Brain pericyte (primary cell): Measurements from ENCODE around the gene STK4.
A peak's percentile ranks its signal among the peaks of the same experiment; 100 is the strongest.

Experiments used
- DNase-seq: peaks from one replicate; pipeline ENCODE4 v3.0.0-alpha.2; 2012; ENCODE audit warnings: low read depth, low spot score

STK4 gene

DNA sequence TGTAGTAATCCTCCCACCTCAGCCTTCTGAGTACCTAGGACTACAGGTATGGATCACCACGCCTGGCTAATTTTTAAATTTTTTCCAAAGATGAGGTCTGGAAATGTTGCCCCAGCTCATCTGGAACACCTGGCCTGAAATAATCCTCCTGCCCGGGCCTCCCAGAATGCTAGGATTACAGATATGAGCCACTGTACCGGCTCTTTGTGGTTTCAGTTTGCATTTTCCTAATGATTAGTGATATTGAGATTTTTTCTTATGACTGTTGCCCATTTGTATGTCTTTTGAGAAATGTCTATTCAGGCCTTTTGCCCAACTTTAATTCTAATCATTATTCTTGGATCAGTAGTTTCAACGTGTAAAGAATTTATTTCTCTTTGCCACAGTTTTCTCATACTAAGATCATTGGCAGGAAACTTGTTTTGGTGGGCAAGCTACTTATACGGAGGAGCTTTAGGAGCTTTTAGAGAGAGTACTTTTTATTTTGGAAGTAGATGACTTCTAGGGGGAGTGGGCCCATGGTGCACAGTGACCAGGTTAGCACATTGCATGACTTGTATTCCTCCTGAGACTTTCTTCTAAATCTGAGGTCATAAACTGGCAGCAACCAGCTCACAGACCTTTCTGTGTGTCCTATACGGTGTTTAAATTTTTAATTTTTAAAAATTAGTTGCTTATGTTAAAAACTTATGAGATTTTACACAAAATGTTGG is 62.3 kb downstream of the STK4 start:
- no peak for DNase-seq

GRCh38 chr20:45029884-45030283 is 63.6 kb downstream of the STK4 start:
- DNase-seq = no peak

- DNase-seq = no peak
Measured at GRCh38 chr20:45032276-45032675, 66.0 kb downstream of the STK4 start.

DNA sequence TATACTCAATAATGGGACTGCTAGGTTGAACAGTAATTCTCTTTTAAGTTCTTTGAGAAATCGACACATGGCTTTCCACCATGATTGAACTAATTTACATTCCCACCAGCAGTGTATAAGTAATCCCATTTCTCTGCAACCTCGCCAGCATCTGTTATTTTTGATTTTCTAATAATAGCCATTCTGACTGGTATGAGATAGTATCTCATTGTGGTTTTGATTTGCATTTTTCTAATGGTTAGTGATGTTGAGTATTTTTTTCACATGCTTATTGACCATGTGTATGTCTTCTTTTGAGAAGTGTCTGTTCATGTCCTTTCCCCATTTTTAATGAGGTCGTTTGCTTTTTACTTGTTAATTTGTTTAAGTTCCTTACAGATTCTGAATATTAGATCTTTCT is 66.5 kb downstream of the STK4 start:
- no peak for DNase-seq

DNA sequence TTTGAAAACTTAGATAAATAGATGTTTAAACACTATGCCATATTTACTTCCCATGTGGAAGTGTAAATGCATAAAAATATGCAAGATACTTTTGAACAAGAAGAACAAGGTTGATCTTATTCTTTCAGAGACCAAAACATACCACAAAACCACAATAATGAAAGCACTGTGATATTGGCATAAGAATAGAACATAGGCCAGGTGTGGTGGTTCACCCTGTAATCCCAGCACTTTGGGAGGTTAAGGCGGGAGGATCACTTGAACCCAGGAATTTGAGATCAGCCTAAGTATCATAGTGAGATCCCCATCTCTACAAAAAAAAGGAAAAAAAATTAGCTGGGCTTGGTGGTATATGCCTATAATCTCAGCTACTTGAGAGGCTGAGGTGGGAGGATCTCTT is 68.1 kb downstream of the STK4 start:
- no peak for DNase-seq

DNA sequence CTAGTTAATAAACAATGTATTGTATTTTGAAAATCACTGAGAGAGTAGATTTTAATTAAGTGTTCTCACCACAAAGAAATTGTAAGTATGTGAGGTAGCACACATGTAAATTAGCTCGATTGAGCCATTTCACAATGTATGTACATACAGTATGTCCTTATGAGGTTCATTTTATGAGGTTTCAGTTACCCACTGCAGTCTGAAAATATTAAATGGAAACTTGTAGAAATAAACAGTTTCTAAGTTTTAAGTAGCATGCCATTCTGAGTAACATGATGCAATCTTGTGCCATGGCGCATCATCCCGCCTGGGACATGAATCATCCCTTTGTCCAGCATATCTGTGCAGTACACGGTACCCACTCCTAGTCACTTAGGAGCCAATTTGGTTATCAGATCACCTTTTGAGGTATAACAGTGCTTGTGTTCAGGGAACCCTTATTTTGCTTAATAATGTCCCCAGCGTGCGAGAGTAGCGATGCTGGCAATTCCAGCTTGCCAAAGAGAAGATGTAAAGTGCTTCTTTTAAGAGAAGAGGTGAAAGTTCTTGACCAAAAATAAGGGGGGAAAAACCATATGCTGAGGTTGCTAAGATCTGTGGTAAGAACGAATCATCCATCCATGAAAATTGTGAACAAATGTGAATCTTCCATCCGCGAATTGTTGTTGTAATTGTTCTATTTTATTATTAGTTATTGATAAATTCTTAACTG is 69.9 kb downstream of the STK4 start:
- no peak for DNase-seq

DNA sequence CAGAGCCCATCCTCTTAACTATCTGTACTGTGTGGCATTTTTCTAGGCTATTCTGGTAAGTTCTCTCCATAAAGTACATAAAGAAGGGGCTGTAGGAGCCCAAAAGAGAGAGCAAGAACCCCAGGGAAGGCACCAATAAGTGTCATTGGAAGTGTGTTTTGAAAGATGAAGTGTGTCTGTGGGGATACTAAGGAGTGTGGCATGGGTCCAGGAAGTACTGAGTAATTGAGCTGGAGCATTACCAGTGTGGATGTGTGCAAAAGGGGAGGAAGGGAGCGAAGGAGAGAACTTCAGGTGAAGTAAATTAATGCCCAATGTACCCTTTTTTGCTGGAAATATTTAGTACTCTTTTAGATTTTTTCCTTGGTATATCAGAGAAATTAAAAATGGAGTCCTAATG is 70.7 kb downstream of the STK4 start:
- no peak for DNase-seq

DNA sequence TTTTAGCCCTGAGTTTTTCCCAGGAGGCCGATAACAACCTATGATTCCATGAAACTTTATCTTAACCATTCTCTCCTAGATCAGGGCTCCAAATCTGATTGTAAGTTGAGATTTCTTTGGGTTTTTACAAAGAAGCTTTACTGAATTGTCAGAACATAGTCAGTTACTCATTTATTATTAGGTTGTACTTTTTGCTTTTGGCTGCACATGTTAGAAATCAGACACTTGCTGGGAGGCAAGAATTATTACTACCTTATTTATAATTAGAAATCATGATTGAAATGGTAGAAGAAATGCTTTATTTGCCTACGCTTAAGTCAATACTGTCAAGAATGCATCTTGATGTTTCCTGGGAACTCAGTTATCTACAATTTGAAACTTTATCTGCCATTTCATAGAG is 71.3 kb downstream of the STK4 start:
- no peak for DNase-seq

DNA sequence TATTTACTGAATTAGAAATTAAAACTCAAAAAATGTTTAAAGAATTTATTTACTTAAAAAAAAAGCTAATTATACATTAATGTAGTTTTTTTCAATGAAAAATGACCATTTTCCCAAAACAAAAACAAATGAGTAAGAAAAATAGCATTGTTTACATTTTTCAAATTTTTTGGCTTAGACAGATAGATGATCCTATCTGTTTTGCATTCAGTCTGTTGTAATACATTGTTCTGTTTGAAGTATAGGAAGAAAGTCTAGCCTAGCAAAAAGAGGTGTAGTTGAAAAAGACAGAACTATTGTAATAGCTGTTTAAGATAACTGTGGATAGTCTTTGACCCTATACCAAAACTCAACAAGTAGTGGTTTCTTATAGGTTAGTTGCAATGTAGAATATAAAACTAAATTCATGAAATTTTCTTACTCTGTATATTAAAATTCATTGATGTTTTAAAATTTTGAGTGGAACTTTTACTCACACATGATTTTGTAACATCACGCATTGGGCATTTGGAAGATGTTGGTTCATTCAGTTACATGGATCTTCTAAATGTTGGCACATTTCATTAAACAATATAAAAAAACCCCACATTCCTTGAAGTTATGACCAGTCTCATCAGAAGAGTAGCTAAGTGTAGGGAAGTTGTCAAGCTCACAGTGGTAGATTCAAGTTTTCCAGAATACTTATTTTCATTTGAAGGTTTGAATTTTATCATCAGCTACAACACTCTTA is 72.6 kb downstream of the STK4 start:
- DNase-seq = no peak

DNA sequence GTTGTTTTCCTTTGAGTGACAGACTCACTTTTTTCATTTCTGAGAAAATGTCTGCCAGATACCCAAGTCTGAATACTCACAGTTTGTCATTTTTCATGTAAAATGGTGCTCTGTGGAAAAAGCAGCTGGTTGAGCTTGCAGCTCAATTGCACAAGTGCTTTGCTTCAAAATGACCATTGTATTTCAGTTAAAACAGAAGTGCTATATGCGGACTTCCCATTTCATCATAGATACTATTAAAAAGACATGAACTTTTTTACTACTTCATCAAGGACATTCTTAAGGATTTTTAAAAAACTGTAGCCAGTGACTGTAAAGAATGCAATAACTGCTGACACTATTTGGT is 73.1 kb downstream of the STK4 start:
- DNase-seq = no peak

DNA sequence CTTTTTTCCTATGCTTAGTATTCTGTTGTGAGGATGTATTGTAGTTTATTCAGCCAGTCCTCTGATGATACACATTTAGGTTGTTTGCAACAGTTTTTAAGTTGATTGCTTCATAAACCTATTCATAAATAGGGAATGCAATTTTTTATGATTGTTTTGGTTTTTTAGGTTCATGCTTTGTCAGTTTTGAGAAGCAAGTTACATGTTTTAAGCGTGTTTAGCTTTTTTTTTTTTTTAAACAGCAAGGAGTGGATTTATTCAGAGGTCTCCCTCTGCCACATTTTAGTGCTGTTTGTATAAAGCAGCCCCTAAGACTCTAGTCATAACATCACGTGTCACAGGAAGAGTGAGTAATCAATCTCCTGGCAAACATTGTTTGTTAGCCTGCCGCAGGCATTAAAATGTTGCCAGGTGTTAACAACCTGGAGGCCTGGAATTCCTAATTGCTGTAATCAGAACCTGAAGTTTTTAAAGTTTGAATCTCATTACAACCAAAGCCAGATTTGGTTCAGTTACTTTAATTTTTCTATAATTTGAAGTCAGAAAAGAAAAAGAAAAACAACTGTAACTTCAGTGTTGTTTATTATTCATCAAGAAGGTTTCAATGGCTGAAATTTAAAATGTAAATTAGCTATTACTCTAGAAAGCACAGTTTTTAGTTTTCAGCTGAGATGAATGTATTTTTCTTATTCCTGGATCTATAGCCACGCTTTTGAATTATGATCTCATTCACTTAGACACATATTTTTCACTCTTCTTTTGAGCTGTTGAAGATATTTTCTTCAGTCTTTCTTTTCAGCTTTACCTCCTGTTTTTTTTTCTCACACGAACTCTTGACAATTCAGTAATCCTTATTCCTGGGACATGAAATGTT is 75.4 kb downstream of the STK4 start:
- no peak for DNase-seq

- DNase-seq = no peak
Measured at GRCh38 chr20:45042978-45043377, 76.7 kb downstream of the STK4 start.

- DNase-seq = peak; percentile 33
Measured at GRCh38 chr20:45044084-45044573, 77.8 kb downstream of the STK4 start.

DNA sequence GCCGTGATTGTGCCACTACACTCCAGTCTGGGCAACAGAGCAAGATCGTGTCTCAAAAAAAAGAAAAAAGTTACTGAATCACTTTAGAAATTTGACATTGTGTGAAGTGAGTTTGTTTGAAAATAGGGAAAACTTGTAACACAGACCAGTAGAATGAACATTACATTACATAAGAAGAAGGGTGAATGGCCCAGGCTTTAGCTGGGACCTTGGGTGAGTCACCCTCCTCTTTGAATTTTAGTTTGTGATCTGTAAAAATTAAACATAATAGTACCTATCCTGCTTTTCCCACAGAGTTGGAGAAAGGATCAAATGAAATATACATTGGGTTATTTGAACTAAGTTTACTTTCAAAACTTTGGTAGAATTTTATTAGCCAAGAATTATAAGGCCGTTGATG is 78.3 kb downstream of the STK4 start:
- DNase-seq = no peak

DNA sequence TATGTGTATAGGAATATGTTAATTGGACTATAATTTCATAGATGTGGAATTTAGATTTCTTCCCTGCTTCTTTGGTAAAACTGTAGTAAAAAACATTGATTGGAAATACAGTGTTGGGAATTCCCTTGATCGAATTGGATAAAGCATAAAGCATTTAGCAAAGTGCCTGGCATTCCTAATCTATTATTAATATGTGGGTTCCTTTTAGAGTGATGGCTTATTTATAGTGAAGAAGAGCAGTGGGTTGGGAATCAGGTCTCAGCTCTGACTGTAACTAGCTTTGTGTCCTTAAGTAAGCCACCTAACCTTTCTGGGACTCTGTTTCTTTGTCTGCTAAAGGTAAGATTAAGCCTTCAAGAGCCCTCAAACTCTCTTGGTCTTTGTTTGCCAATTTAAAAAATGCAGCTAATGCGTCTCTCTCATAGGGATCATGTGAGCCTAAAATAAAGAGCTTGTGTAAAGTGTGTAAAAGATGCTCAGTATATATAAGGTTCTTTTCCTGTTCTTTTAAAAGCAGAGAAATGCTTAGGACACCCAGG is 81.3 kb downstream of the STK4 start:
- DNase-seq = no peak

- no peak for DNase-seq
Measured at GRCh38 chr20:45049438-45049837, 83.1 kb downstream of the STK4 start.

DNA sequence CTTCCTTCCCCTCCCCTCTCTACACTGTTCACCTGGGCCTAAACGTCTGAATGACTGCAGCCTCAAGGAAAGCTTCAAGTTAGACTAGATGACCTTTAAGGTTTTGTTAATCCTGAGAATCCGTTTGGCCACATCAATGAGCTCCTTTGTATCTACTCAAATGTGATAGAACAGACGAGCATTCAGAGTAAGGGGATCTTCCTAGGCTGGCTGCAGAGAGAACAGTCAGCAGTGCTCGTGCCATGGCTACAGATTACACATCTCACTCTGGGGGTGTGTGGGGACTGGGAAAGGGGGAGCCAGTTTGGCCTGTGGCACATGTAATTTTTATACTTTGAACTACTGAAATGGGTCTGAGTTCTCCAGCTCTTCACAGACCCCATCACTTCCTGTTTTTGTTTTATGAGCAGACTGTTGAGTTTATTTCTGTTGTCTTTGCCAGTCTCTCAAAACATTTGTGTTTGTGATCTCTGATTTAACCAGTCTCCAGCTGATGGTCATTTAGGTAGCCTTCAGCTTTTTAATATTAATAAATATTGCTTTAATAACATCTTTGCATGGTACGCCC is 83.7 kb downstream of the STK4 start:
- no peak for DNase-seq

GRCh38 chr20:45051204-45052060 is 85.1 kb downstream of the STK4 start:
- DNase-seq = no peak

- peak; percentile 16 for DNase-seq
Measured at GRCh38 chr20:45052698-45053429, 86.6 kb downstream of the STK4 start.
